Measurements from ENCODE around the gene KLRC4.
"Not testable (repeated sequence)": the region's sequence is repeated elsewhere in the genome, so short reads cannot be mapped to it uniquely, and the experiment has no call there.

Gene KLRC4, protein sequence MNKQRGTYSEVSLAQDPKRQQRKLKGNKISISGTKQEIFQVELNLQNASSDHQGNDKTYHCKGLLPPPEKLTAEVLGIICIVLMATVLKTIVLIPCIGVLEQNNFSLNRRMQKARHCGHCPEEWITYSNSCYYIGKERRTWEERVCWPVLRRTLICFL

DNA sequence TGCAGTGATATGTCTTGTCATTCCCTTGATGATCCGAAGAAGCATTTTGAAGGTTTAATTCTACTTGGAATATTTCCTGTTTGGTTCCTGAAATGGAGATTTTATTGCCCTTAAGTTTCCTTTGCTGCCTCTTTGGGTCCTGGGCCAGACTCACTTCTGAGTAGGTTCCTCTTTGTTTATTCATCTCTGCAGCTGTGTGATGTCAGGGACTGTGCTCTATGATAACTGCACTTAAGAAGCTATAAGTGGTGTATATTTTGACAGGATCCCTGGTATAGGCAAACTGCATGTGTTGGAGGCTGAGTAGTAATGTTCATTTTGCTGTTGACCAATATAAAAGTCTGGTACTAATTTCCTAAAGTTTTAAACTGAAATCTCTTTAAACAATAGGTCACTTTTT lies at the start of gene KLRC4:
Gene KLRC4, minus strand, starts transcription at position 366 of the 400 bp plus-strand sequence. Its CDS starts 182 bp downstream, at position 184.
- intact Hi-C loops (cut with DNase I) = no loop called here
- no peak for DNase-seq

DNA sequence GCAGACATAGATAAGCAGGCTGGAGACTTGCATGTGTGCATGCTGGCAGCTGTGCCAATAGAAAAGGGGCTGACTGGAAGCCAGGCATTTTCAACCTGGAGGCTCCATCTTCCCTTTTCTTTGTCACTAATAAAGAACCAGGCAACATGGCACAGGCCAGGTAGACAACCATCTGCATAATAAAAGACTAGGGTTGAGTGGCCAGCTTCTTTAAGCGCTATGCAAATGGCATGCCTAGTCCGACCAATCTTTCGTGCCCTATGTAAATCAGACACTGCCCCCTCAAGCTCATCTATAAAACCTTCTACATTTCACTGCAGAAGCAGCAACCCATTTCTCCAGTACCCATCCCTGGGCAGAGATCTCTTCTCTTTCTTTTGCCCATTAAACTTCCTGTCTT lies 48.2 kb upstream of the KLRC4 start:
- intact Hi-C loops (cut with DNase I) = no loop called here
- no peak for DNase-seq

DNA sequence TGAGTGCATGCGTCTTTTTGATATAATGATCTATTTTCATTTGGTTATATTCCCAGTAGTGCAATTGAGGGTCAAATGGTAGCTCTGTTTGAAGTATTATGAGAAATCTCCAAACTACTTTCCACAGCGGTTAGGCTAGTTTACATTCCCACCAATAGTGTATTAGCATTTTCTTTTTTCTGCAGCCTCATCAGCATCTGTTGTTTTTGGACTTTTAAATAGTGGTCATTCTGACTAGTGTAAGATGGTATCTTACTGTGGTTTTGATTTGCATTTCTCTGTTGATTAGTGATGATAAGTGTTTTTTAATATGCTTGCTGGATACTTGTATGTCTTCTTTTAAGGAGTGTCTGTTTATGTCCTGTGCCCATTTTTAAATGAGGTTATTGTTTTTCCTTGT lies 47.3 kb upstream of the KLRC4 start:
- intact Hi-C loops (cut with DNase I) = no loop called here
- no peak for DNase-seq

DNA sequence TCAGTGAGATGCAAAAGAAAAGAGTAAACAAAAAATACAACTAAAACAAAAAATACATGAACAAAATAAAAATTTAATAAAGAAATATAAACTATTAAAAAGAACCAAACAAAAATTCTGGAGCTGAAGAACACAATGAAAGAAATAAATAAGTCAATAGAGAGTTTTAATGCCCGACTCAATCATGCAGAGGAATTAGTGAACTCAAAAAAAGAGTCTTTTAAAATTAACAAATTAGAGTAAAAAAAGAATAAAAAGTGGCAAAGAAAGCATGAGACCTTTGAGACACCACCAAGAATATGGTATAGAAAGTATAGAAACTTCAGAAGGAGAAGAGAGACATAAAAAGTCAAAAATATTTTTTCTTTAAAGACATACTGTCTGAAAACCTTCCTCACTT lies 46.2 kb upstream of the KLRC4 start:
- intact Hi-C loops (cut with DNase I) = no loop called here

DNA sequence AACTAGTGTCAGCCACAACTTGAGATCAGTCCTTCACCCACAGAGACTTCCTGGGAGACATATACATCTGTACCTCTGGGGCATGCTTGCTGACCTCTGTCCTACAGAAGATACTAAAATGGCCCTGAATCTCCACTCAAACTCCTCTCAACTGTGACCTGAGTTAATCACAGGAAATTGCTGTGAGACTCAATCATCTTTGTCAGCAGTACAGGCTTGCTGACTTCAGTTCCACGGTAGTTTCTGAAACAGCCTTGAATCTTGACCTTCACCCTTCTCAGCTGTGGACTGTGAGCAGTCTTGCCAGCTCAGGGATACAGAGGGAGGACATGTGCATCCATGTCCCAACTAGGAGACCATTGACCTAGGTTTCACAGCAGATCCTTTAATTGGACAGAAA lies 45.0 kb upstream of the KLRC4 start:
- intact Hi-C loops (cut with DNase I) = no loop called here

More for the DNA sequence above, 46.2 kb upstream of the KLRC4 start:
- no peak for DNase-seq

DNA sequence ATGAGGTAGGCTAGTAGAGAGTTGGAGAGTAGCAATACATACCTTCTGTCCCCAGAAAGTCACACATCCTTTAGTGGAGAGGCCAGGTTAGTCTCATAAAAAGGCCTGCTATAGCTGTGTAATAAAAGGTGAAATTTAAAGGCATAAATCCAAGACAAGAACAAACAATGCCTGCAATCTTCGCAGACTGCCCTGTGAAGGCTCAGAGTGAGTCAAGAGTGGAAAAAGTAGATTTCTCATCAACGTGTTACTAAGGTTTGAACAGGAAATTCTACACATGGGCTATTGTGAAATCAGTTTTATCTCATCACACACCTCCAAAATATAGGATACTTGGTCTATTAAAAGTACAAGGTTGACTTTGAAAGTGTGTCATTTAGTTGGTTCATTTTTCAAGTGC lies 43.6 kb upstream of the KLRC4 start, which contains the start of gene KLRC1:
Gene KLRC1, minus strand, starts transcription at position 222 of the 400 bp plus-strand sequence. CDS start 2,221 bp downstream, outside the sequence.
- intact Hi-C loops (cut with DNase I) = no loop called here

More for the DNA sequence above, 45.0 kb upstream of the KLRC4 start:
- DNase-seq = no peak

DNA sequence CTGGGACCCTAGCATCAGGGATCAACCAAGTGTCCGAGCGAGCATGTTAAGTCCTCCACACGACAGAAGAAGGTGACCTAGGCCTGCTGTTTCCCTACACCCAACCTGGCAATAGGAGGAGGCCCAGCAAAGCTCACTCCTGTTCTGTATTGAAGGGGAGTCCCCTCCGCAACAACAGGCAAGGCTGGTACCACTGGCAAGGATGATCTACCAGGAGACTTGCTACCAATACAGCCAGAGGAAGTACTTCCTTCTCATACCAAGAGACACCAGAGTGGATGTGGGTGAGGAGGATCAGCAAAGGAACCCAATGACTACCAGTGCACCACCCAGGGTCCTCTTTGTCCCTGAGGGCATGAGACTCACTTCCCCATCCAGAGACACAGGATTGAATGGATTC lies 38.7 kb upstream of the KLRC4 start:
- intact Hi-C loops (cut with DNase I) = no loop called here
- DNase-seq = no peak

More for the DNA sequence above, 43.6 kb upstream of the KLRC4 start, which contains the start of gene KLRC1:
- DNase-seq = no peak

DNA sequence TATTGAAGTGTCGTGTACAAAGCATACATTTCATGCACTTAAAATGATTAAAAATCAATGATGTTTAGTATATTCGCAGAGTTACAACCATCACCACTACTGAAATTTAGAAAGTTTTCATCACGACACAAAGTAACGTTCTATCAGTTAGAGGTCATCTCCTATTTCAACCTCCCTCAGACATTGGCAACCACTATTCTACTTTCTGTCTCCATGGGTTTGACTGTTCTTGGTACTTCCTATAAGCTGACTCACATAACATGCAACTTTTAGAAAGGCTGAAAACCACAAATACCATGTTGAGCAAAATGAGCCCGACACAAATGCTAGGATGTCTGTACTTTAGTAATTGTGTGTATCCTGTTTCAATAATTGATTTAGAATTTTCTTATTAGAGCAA lies 36.5 kb upstream of the KLRC4 start:
- intact Hi-C loops (cut with DNase I); DNase-seq: not testable (repeated sequence)

DNA sequence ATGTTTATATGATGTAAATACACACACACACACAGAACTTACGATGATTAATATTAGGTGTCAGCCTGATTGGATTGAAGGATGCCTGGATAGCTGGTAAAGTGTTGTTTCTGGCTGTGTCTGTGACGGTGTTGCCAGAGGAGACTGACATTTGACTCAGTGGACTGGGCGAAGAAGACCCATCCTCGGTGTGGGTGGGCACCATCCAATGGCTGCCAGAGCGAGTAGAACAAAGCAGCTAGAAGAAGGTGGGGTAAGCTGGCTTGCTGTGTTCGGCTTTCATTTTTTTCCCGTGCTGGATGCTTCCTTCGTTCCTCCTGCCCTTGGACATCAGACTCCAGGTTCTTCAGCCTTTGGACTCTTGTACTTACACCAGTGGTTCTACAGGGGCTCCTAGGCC lies 31.6 kb upstream of the KLRC4 start:
- DNase-seq = peak in 6 of 42 donors; percentile 5 to 34 (median 18)
- intact Hi-C loops (cut with DNase I) = not testable (repeated sequence)

DNA sequence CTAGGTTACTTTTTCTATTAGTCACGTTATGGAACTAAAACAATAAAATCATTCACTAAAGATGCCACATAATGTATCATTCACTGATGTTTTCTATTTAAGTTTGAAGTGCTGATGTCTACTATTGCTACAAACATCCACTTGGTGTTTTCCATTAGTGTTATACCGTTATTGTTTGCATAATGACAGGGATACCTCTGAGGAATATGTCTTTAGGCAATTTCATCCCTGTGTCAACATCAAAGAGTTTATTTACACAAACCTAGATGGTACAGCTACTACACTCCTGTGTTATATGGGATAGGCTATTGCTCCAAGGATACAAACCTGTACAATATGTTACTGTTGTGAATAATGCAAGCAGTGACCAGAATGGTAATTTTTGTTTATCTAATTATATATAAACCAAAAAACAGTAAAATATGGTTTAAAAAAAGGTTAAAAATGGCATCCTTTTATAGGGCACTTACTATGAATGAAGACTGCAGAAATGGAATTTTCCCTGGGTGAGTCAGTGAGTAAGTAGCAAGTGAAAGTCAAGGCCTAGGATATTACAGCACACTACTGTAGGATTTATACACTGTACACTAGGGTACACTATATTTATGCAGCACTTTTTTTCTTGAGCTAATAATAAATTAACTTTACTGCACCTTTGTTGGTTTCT lies 30.2 kb upstream of the KLRC4 start:
- DNase-seq; intact Hi-C loops (cut with DNase I): not testable (repeated sequence)

DNA sequence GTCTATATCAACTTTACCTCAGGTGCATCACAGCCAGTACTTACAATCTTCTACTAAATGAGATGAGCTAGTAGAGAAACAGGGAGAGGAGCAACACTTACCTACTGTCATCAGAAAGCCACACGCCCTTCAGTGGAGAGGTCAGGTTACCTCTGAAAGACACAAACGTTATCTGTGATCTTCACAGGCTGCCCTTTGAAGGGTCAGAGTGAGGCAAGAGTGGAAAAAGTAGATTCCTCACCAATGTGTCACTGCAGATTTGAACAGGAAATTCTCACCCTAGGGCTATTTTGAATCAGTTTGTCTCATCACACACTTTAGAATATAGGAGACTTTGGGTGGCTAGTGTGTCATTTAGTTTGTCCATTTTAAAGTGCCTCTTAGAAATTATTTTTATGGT lies 28.0 kb upstream of the KLRC4 start:
- intact Hi-C loops (cut with DNase I) = not testable (repeated sequence)

DNA sequence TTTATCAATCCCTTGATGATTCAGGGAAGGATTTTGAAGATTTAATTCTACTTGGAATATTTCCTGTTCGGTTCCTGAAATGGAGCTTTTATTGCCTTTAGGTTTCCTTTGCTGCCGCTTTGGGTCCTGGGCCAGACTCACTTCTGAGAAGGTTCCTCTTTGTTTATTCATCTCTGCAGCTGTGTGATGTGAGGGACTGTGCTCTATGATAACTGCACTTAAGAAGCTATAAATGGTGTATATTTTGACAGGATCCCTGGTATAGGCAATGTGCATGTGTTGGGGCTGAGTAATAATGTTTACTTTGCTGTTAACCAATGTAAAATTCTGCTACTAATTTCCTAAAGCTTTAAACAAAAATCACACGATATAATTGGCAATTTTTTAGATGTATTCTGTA lies 26.3 kb upstream of the KLRC4 start, which contains the start of gene KLRC2:
Gene KLRC2, minus strand, starts transcription at position 195 of the 400 bp plus-strand sequence. Its CDS starts 24 bp downstream, at position 171.
- peak in 24 of 42 donors; percentile 9 to 75 (median 32) for DNase-seq
- intact Hi-C loops (cut with DNase I) = not testable (repeated sequence)

More for the DNA sequence above, 28.0 kb upstream of the KLRC4 start:
- not testable (repeated sequence) for DNase-seq

DNA sequence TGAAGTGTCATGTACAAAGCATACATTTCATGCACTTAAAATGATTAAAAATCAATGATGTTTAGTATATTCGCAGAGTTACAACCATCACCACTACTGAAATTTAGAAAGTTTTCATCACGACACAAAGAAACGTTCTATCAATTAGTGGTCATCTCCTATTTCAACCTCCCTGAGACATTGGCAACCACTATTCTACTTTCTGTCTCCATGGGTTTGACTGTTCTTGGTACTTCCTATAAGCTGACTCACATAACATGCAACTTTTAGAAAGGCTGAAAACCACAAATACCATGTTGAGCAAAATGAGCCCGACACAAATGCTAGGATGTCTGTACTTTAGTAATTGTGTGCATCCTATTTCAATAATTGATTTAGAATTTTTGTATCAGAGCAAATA lies 21.1 kb upstream of the KLRC4 start:
- DNase-seq; intact Hi-C loops (cut with DNase I): not testable (repeated sequence)

DNA sequence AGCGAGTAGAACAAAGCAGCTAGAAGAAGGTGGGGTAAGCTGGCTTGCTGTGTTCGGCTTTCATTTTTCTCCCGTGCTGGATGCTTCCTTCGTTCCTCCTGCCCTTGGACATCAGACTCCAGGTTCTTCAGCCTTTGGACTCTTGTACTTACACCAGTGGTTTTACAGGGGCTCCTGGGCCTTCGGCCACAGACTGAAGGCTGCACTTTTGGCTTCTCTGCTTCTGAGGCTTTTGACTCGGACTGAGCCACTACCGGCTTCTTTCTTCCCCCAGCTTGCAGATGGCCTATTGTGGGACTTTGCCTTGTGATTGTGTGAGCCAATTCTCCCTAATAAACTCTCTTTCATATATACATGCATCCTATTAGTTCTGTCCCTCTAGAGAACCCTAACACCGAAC lies 16.4 kb upstream of the KLRC4 start:
- intact Hi-C loops (cut with DNase I) = not testable (repeated sequence)
- DNase-seq = peak in 21 of 42 donors; percentile 2 to 68 (median 23)

DNA sequence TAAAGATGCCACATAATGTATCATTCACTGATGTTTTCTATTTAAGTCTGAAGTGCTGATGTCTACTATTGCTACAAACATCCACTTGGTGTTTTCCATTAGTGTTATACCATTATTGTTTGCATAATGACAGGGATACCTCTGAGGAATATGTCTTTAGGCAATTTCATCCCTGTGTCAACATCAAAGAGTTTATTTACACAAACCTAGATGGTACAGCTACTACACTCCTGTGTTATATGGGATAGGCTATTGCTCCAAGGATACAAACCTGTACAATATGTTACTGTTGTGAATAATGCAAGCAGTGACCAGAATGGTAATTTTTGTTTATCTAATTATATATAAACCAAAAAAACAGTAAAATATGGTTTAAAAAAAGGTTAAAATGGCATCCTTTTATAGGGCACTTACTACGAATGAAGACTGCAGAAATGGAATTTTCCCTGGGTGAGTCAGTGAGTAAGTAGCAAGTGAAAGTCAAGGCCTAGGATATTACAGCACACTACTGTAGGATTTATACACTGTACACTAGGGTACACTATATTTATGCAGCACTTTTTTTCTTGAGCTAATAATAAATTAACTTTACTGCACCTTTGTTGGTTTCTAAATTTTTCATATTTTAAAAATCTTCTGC lies 14.8 kb upstream of the KLRC4 start:
- DNase-seq; intact Hi-C loops (cut with DNase I): not testable (repeated sequence)

DNA sequence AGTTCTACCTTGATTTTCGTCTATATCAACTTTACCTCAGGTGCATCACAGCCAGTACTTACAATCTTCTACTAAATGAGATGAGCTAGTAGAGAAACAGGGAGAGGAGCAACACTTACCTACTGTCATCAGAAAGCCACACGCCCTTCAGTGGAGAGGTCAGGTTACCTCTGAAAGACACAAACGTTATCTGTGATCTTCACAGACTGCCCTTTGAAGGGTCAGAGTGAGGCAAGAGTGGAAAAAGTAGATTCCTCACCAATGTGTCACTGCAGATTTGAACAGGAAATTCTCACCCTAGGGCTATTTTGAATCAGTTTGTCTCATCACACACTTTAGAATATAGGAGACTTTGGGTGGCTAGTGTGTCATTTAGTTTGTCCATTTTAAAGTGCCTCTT lies 12.6 kb upstream of the KLRC4 start:
- DNase-seq; intact Hi-C loops (cut with DNase I): not testable (repeated sequence)

DNA sequence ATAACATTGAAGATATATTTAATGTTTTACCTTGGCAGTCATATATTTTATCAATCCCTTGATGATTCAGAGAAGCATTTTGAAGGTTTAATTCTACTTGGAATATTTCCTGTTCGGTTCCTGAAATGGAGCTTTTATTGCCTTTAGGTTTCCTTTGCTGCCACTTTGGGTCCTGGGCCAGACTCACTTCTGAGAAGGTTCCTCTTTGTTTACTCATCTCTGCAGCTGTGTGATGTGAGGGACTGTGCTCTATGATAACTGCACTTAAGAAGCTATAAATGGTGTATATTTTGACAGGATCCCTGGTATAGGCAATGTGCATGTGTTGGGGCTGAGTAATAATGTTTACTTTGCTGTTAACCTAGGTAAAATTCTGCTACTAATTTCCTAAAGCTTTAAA lies 10.8 kb upstream of the KLRC4 start, which contains the start of gene KLRC3:
Gene KLRC3, minus strand, starts transcription at position 262 of the 400 bp plus-strand sequence. Its CDS starts 45 bp downstream, at position 217.
- intact Hi-C loops (cut with DNase I); DNase-seq: not testable (repeated sequence)

DNA sequence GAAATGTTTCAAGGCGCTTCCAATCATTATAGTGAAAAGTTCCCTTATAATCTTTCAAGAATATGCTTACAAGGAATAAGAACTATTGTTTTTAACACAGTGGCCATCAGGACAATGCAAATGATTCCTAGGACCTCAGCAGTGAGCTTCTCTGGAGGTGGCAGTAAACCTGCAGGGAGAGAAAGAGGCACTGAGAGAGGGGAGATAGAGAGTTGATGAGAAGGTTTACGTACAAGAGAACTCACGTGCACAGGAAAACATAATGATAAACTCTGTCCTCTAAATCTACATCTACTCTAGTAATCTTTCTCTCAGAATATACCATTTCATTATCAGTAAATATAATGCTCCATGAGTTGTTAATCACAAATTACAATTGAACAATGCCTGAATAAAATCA lies 715 bp downstream of the KLRC4 start:
- DNase-seq = no peak
- intact Hi-C loops (cut with DNase I) = no loop called here

DNA sequence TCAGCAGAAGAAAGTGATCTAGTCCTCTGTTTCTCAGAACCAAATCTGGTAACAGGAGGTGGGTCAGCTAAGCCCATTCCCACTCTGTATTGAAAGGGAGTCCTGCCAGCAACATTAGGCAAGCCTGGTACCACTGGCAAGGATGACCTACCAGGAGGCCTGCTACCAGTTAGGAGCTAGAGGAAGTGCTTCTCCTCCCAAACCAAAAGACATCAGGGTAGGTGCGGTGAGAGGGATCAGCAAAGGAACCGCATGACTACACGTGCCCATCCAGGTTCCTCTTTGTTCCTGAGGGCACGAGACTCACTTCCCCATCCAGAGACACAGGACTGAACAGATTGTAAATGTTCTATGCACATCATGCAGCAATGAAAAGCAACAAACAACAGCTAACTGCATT lies 2.8 kb downstream of the KLRC4 start:
- intact Hi-C loops (cut with DNase I) = no loop called here
- no peak for DNase-seq

DNA sequence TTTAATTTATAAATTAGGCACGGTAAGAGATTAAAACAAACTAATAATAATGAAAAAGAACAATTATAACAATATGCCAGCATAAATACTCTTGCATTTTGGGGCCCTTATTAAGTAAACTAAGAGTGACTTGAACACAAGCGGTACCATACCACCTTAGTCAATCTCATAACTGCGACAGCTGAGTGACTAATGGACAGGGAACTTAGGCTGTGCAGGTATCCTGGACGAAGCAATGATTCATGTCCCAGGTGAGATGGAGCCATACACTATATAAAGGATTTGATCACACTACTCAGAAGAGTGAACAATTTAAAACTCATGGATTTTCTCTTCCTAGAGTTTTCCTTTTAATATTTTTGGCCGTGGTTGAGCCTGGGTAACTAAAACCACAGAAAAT lies 4.3 kb downstream of the KLRC4 start:
- no peak for DNase-seq
- intact Hi-C loops (cut with DNase I) = no loop called here
